HEK293 (cell line): ENCODE data around the gene SPATA2L.

Experiments used
- BCL11A ChIP-seq: fragments of 450-650 bp; formaldehyde crosslinking; IDR thresholded peaks from 2 replicates; pipeline ENCODE4 v1.5.1; 2016; ENCODE audit warnings: low read depth, missing biosample characterization, missing genetic modification characterization
- EGR2 ChIP-seq: fragments of 450-650 bp; formaldehyde crosslinking; IDR thresholded peaks from 2 replicates; pipeline ENCODE4 v1.5.1; 2016; ENCODE audit warnings: low read depth, missing biosample characterization, missing genetic modification characterization
- GLIS2 ChIP-seq: fragments of 450-650 bp; formaldehyde crosslinking; IDR thresholded peaks from 2 replicates; pipeline ENCODE4 v1.5.1; 2016; ENCODE audit warnings: missing biosample characterization, missing genetic modification characterization
- HIC1 ChIP-seq: fragments of 450-650 bp; formaldehyde crosslinking; IDR thresholded peaks from 2 replicates; pipeline ENCODE4 v1.5.1; 2016; ENCODE audit warnings: missing biosample characterization, missing genetic modification characterization
- KLF1 ChIP-seq: fragments of 450-650 bp; formaldehyde crosslinking; IDR thresholded peaks from 2 replicates; pipeline ENCODE4 v1.5.1; 2016; ENCODE audit warnings: missing biosample characterization, missing genetic modification characterization
- PATZ1 ChIP-seq: fragments of 450-650 bp; formaldehyde crosslinking; IDR thresholded peaks from 2 replicates; pipeline ENCODE4 v1.5.1; 2016; ENCODE audit warnings: missing biosample characterization, missing genetic modification characterization
- ZBTB11 ChIP-seq: fragments of 450-650 bp; formaldehyde crosslinking; conservative IDR thresholded peaks from 2 replicates; pipeline ENCODE4 v1.5.1; 2016; ENCODE audit warnings: low read depth, missing biosample characterization, missing genetic modification characterization
- ZBTB20 ChIP-seq: fragments of 450-650 bp; formaldehyde crosslinking; IDR thresholded peaks from 2 replicates; pipeline ENCODE4 v1.5.1; 2016; ENCODE audit warnings: missing biosample characterization, missing genetic modification characterization
- ZBTB44 ChIP-seq: fragments of 450-650 bp; IDR thresholded peaks from 2 replicates; pipeline ENCODE4 v1.5.1; 2018; ENCODE audit warnings: missing biosample characterization, mild to moderate bottlenecking, missing genetic modification characterization
- ZBTB48 ChIP-seq: fragments of 450-650 bp; formaldehyde crosslinking; IDR thresholded peaks from 2 replicates; pipeline ENCODE4 v1.5.1; 2016; ENCODE audit warnings: missing biosample characterization, missing genetic modification characterization
- ZBTB8A ChIP-seq: fragments of 450-650 bp; formaldehyde crosslinking; IDR thresholded peaks from 2 replicates; pipeline ENCODE4 v1.5.1; 2016; ENCODE audit warnings: missing biosample characterization, missing genetic modification characterization
- ZFP69B ChIP-seq: fragments of 450-650 bp; formaldehyde crosslinking; IDR thresholded peaks from 2 replicates; pipeline ENCODE4 v1.5.1; 2016; ENCODE audit warnings: missing biosample characterization, missing genetic modification characterization
- ZIC2 ChIP-seq: fragments of 450-650 bp; formaldehyde crosslinking; IDR thresholded peaks from 2 replicates; pipeline ENCODE4 v1.5.1; 2016; ENCODE audit warnings: missing biosample characterization, missing genetic modification characterization
- ZNF335 ChIP-seq: fragments of 450-650 bp; formaldehyde crosslinking; conservative IDR thresholded peaks from 2 replicates; pipeline ENCODE4 v1.5.1; 2016; ENCODE audit warnings: missing biosample characterization, missing genetic modification characterization
- ZNF433 ChIP-seq: fragments of 450-650 bp; formaldehyde crosslinking; IDR thresholded peaks from 2 replicates; pipeline ENCODE4 v1.5.1; 2016; ENCODE audit warnings: missing biosample characterization, missing genetic modification characterization, low read depth
- ZNF521 ChIP-seq: fragments of 450-650 bp; formaldehyde crosslinking; IDR thresholded peaks from 2 replicates; pipeline ENCODE4 v1.5.1; 2017; ENCODE audit warnings: missing biosample characterization, mild to moderate bottlenecking, missing genetic modification characterization
- ZNF549 ChIP-seq: fragments of 450-650 bp; IDR thresholded peaks from 2 replicates; pipeline ENCODE4 v1.5.1; 2018; ENCODE audit warnings: missing biosample characterization, missing genetic modification characterization, mild to moderate bottlenecking, inconsistent platforms, moderate library complexity
- ZNF596 ChIP-seq: fragments of 450-650 bp; IDR thresholded peaks from 2 replicates; pipeline ENCODE4 v1.5.0; 2018; ENCODE audit warnings: missing biosample characterization, mild to moderate bottlenecking, missing genetic modification characterization, moderate library complexity
- ZNF660 ChIP-seq: fragments of 450-650 bp; IDR thresholded peaks from 2 replicates; pipeline ENCODE4 v1.5.1; 2018; ENCODE audit warnings: missing biosample characterization, mild to moderate bottlenecking, missing genetic modification characterization
- ZNF670 ChIP-seq: fragments of 450-650 bp; formaldehyde crosslinking; IDR thresholded peaks from 2 replicates; pipeline ENCODE4 v1.5.1; 2016; ENCODE audit warnings: missing biosample characterization, missing genetic modification characterization, low read depth
- ZSCAN30 ChIP-seq: fragments of 450-650 bp; IDR thresholded peaks from 2 replicates; pipeline ENCODE4 v1.5.1; 2018; ENCODE audit warnings: missing biosample characterization, mild to moderate bottlenecking, missing genetic modification characterization, moderate library complexity

Gene SPATA2L

GRCh38 chr16:89700649-89701424, 668 bp downstream of the SPATA2L start (continued):
- TF ChIP-seq ZFP69B (peak; percentile 16; the same call in 1 of the 2 replicates), ZNF335 (tag by site-specific recombination) (peak; percentile 4; the same call in 1 of the 2 replicates), ZBTB11 (tag by site-specific recombination) (no peak), PATZ1 (tag by site-specific recombination) (peak; percentile 75), BCL11A (tag by site-specific recombination) (0 out of 2 replicates have a peak, but pooled peaks have one; percentile 2), GLIS2 (tag by site-specific recombination) (peak; percentile 69), ZIC2 (tag by site-specific recombination) (peak; percentile 28; the same call in 1 of the 2 replicates), ZBTB20 (tag by site-specific recombination) (peak; percentile 45; the same call in 1 of the 2 replicates), ZNF596 (tag by site-specific recombination) (0 out of 2 replicates have a peak, but pooled peaks have one; percentile 22), ZNF433 (tag by site-specific recombination) (no peak), ZBTB48 (tag by site-specific recombination) (peak; percentile 16; the same call in 1 of the 2 replicates), ZNF660 (tag by site-specific recombination) (no peak; the same call in 1 of the 2 replicates), EGR2 (tag by site-specific recombination) (peak; percentile 3; the same call in 1 of the 2 replicates), ZBTB44 (tag by site-specific recombination) (0 out of 2 replicates have a peak, but pooled peaks have one; percentile 31), ZBTB8A (tag by site-specific recombination) (peak; percentile 7; the same call in 1 of the 2 replicates), ZSCAN30 (tag by site-specific recombination) (peak; percentile 21; the same call in 1 of the 2 replicates), ZNF521 (tag by site-specific recombination) (no peak), KLF1 (tag by site-specific recombination) (peak; percentile 40; the same call in 1 of the 2 replicates), ZNF670 (no peak), ZNF549 (tag by site-specific recombination) (no peak), HIC1 (peak; percentile 47; the same call in 1 of the 2 replicates)
- TF ChIP-seq, all 188 proteins: peak for 23
